Psoas muscle (tissue), 8 donors: ENCODE measurements around the gene SLC7A6. TPM values are rescaled to one million over a fixed set of nuclear protein-coding genes. Genes with fewer than 3 reads are reported as not detected.

Experiments
- ATAC-seq, 4 donors: fragments of 200-7000 bp; cut with Tn5 transposase; one replicate each; pipeline ENCODE4 v1.9.1; 2020; ENCODE audit warnings: moderate library complexity in 3 of 4, mild to moderate bottlenecking in 2 of 4
- DNase-seq, 2 donors: peaks; one replicate each; pipeline ENCODE4 v3.0.0-alpha.2; 2020
- H3K27ac ChIP-seq: fragments of 200-600 bp; one replicate; pipeline ENCODE4 v1.8.0; 2022
- H3K27me3 ChIP-seq, 3 donors: fragments of 200-600 bp in 1 of 3; one replicate each; pipeline versions ENCODE4 v1.6.1 to v1.8.0; 2013 to 2022; ENCODE audit warnings: low read length in 2 of 3, mild to moderate bottlenecking in 2 of 3, moderate library complexity in 1 of 3; ENCODE audit not compliant: insufficient read depth in 3 of 3
- H3K36me3 ChIP-seq, 2 donors: fragments of 200-600 bp in 1 of 2; one replicate each; pipeline versions ENCODE4 v1.6.1 to v1.8.0; 2013 to 2022; ENCODE audit warnings: low read depth in 1 of 2, mild to moderate bottlenecking in 1 of 2, moderate library complexity in 1 of 2; ENCODE audit not compliant: insufficient read depth in 1 of 2
- H3K4me1 ChIP-seq: fragments of 200-600 bp; one replicate; pipeline ENCODE4 v1.8.0; 2022
- H3K4me3 ChIP-seq: fragments of 200-600 bp; one replicate; pipeline ENCODE4 v1.8.0; 2022; ENCODE audit warnings: mild to moderate bottlenecking
- H3K9me3 ChIP-seq: fragments of 200-600 bp; one replicate; pipeline ENCODE4 v1.8.0; 2022
- WGBS, 3 donors: extraction: QIAGEN DNeasy Blood & Tissue Kit; methylation state at CpG; one replicate each; pipeline versions ENCODE4 v1.1.6 to v1.1.7; 2013; 5-methylcytosine and 5-hydroxymethylcytosine counted together
- intact Hi-C, 2 donors: fragments of 100-400 bp; cut with DNase I; formaldehyde crosslinking; loops; one replicate each; pipeline versions ENCODE4 v1.11.0 to v1.14.2; 2022
- polyA plus RNA-seq, 3 donors: library from polyadenylated mRNA; stranded (reverse); fragments of 200-250 nt; gene quantifications; one replicate each; pipeline ENCODE4 v1.2.3, GENCODE V29; 2013
- total RNA-seq, 4 donors: library from RNA; stranded (reverse); fragmentation: NEBNext Ultra II Directional in 2 of 4; extraction: Animal tissue kit (Norgen Biotek cat#: 25700) in 2 of 4; gene quantifications; one replicate each; pipeline versions ENCODE4 v1.2.1 to v1.2.4, GENCODE V29; 2021 to 2023
- TF ChIP-seq, protein P1 (sequence below): fragments of 200-600 bp; IDR thresholded peaks from one replicate; pipeline ENCODE4 v1.8.0; 2022; ENCODE audit warnings: antibody characterized with exemption
- donor health status: healthy with polysubstance abuse.
- donor health status: DM: no; HTN: no; CAD: no; lungs with moderate emphysema.
- donor health status: Bipolar disorder and iron deficiency.
- donor health status: healthy.
- donor health status: DM: yes; HTN: yes; CAD: no.
- donor health status: DM: no; HTN: no; CAD: no.
- donor health status: DM: no; HTN: no; CAD: no.
- donor health status: DM: yes; HTN: yes; CAD: no.

The SLC7A6 gene
- total and polyA plus RNA-seq, 7 donors: 9.2 to 217 (median 48.7) TPM

DNA sequence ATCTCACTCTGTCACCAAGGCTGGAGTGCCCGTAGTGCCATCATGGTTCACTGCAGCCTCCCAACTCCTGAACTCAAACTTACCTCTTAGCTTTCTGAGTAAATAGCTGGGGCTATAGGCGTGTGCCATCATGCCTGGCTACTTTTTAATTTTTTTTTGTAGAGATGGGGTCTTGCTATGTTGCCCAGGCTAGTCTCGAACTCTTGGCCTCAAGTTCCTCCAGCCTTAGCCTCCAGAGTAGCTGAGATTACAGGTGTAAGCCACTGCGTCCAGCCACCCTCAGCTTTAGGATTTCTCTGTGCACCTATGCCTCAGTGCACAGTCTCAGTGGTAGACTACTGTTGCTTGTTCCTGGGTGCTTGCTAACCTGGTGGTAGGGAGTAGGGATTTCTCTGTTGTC, 5.5 kb downstream of the SLC7A6 start:
- ATAC-seq (no peak), DNase-seq (no peak)
- H3K4me3 ChIP-seq: peak overlapping the region; percentile 97
- WGBS, 3 donors: 95 to 97% (median 95%) methylated on average over 4 of the region's 4 CpGs
- no peaks in the 10 kb centered on the region for H3K9me3 ChIP-seq
- peaks cover 0 to 76% of the 10 kb centered on the region in 2 donors for H3K36me3 ChIP-seq
- H3K27ac ChIP-seq: peak overlapping the region; percentile 92
- TF ChIP-seq, protein P1, sequence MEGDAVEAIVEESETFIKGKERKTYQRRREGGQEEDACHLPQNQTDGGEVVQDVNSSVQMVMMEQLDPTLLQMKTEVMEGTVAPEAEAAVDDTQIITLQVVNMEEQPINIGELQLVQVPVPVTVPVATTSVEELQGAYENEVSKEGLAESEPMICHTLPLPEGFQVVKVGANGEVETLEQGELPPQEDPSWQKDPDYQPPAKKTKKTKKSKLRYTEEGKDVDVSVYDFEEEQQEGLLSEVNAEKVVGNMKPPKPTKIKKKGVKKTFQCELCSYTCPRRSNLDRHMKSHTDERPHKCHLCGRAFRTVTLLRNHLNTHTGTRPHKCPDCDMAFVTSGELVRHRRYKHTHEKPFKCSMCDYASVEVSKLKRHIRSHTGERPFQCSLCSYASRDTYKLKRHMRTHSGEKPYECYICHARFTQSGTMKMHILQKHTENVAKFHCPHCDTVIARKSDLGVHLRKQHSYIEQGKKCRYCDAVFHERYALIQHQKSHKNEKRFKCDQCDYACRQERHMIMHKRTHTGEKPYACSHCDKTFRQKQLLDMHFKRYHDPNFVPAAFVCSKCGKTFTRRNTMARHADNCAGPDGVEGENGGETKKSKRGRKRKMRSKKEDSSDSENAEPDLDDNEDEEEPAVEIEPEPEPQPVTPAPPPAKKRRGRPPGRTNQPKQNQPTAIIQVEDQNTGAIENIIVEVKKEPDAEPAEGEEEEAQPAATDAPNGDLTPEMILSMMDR: no peak
- peaks cover 67% of the 10 kb centered on the region for H3K4me1 ChIP-seq
- intact Hi-C loops: no loop called here
- no peaks in the 10 kb centered on the region for H3K27me3 ChIP-seq

DNA sequence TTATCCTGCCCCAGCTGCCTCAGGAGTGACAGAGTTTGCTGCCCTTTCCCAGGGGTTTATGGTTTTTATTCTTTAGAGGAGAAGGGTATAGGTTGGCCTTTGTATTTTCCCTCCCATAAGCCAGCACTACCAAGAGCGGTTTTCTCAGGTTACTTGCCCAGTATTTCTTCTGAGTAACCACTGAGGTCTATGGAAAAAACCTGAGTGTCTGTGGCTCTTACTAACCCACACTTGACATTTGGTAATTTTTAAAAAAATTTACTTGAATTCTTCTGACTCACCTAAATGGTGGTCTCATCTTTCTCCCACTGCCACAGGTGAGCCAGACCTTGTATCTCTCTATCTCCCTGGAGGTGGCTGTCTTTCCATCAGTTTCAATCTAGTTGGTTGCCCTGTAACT, 6.0 kb downstream of the SLC7A6 start:
- TF ChIP-seq, protein P1: no peak
- H3K27ac ChIP-seq: peak overlapping the region; percentile 92
- ATAC-seq: no peak
- 0 to 76% (median 0%) methylated on average over 1 of the region's 1 CpG for WGBS, 3 donors
- H3K27me3 ChIP-seq: no peaks in the 10 kb centered on the region
- H3K4me3 ChIP-seq: peak overlapping the region; percentile 97
- intact Hi-C loops: no loop called here
- DNase-seq: no peak
- H3K9me3 ChIP-seq: no peaks in the 10 kb centered on the region
- peaks cover 71% of the 10 kb centered on the region for H3K4me1 ChIP-seq
- H3K36me3 ChIP-seq: peaks cover 0 to 82% of the 10 kb centered on the region in 2 donors

DNA sequence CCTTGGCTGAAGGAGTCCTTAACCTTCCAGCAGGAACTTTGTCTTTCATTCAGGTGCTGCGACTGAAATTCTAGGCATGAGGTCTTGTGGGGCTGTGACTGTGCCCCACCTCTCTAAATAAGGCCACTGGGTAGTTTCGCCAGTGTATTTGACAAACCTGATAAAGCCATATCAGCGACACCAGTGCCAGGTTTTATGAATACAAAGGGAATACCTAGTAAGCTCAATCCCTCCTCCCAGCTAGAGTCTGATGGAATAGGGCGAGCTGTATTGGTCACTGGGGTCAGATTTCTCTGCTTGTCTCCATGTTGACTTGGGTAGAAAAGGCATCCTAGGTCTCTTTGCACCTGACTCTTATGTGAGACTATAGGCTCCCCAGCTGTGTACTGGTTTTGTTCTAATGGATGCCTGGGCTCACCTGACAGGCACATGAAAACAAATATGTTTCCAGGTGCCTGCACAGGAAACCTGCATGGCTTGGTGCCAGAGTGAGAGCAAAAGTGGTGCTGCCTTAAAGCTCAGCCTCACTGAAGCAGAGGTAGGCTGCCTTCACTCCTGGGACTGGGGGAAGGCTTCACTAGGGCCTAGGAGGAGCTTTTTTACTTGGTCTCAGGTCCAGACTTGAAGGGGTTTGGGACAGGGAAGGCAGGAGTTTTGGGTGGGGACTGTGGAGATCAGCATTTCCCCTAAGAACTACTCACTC, 8.3 kb downstream of the SLC7A6 start:
- no peaks in the 10 kb centered on the region for H3K9me3 ChIP-seq
- TF ChIP-seq, protein P1: no peak
- DNase-seq (no peak), ATAC-seq (no peak)
- intact Hi-C loops: no loop called here
- H3K36me3 ChIP-seq: peaks cover 0 to 88% of the 10 kb centered on the region in 2 donors
- H3K27ac ChIP-seq: peak overlapping the region; percentile 92
- H3K4me3 ChIP-seq: peak overlapping the region; percentile 97
- 79 to 93% (median 90%) methylated on average over 4 of the region's 4 CpGs for WGBS, 3 donors
- H3K4me1 ChIP-seq: peaks cover 86% of the 10 kb centered on the region
- H3K27me3 ChIP-seq: no peaks in the 10 kb centered on the region

DNA sequence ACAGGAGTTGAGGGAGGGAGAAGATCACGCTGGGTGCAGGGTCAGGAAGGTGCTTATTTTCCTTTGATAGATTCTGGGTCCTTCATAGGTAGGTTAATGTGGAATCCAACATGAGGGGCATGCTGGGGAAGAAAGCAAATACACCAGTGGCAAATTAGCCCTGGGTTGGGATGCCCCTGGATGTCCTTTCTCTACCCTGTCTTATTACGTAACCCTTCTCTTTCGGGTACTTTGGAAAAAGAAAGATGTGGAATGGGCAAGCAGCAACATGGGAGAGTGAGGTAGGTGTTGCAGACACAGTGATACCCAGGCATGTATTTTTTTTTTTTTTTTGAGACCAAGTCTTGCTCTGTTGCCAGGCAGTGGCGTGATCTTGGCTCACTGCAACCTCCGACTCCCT, 9.1 kb downstream of the SLC7A6 start:
- Histone ChIP-seq H3K27ac (peak overlapping the region; percentile 92), H3K27me3 (no peaks in the 10 kb centered on the region), H3K4me1 (peaks cover 78% of the 10 kb centered on the region), H3K9me3 (no peaks in the 10 kb centered on the region), H3K4me3 (peak overlapping the region; percentile 97), H3K36me3 (peaks cover 0 to 85% of the 10 kb centered on the region in 2 donors)
- TF ChIP-seq, protein P1: no peak
- ATAC-seq (no peak), DNase-seq (no peak)
- 79 to 92% (median 81%) methylated on average over 5 of the region's 5 CpGs for WGBS, 3 donors
- intact Hi-C loops: no loop called here

DNA sequence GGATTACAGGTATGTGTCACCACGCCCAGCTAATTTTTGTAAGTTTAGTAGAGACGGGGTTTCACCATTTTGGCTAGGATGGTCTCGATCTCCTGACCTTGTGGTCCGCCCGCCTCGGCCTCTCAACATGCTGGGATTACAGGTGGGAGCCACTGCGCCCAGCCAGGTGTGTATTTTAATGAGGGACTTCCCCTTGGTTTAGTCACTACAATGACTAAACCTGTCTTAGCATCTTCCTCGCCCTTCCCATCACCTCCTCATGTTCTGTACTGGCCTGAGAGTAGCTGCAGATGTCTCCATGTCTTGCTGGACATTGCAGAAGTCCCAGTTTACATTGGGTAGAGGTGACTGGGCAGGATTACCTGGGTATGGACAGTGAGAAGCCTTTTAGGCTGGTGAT, 9.6 kb downstream of the SLC7A6 start:
- peaks cover 75% of the 10 kb centered on the region for H3K4me1 ChIP-seq
- H3K9me3 ChIP-seq: no peaks in the 10 kb centered on the region
- intact Hi-C loops: no loop called here
- H3K27me3 ChIP-seq: no peaks in the 10 kb centered on the region
- WGBS, 3 donors: 92 to 98% (median 97%) methylated on average over 8 of the region's 8 CpGs
- peak overlapping the region; percentile 92 for H3K27ac ChIP-seq
- ATAC-seq (peak in 1 of 4 donors; percentile 20), DNase-seq (no peak)
- H3K36me3 ChIP-seq: peaks cover 0 to 81% of the 10 kb centered on the region in 2 donors
- TF ChIP-seq, protein P1: no peak
- no peak overlapping the region for H3K4me3 ChIP-seq
